ENCODE results near the gene FXYD7.

The FXYD7 gene

DNA sequence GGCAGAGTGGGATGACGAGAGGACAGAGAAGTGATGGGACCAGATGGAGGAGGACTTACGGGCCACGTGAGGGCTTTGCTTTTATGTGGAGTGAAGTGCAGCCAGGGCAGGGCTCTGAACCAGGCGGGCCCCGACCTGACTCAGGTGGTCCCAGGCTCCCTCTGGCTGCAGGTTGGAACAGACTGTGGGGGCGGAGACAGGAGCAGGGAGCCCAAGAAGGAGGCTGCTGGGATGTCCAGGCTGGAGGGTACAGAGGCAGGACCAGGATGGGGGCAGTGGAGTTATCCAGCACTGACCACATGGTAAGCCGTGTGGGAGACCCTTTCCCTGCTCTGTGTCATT lies 13.6 kb downstream of the FXYD7 start:
- H3K4me3 ChIP-seq (ENCODE audit: insufficient read length, low read depth) = no peak overlapping the region
- peaks cover 52% of the 10 kb centered on the region for H3K36me3 ChIP-seq (ENCODE audit: insufficient read depth, insufficient read length, low read length)
- peaks cover 9% of the 10 kb centered on the region; the same call in 1 of the 2 replicates for H3K9me3 ChIP-seq (ENCODE audit: insufficient read depth, low read length)
- DNase-seq (ENCODE audit: low read depth, low spot score) = no peak
- H3K9ac ChIP-seq (ENCODE audit: insufficient read length, low read depth) = no peak overlapping the region
- peaks cover 6% of the 10 kb centered on the region for H3K4me1 ChIP-seq (ENCODE audit: insufficient read depth, insufficient read length)
- TF ChIP-seq YY1 (IDR thresholded peaks at IDR 0.05; ENCODE audit: insufficient read depth, insufficient read length) (no peak), ZNF274 (IDR thresholded peaks at IDR 0.05; ENCODE audit: low read depth, low read length) (no peak), SUZ12 (IDR thresholded peaks at IDR 0.05; ENCODE audit: extremely low read depth, insufficient read depth, insufficient read length) (no peak)
- peaks cover 11% of the 10 kb centered on the region for H3K27me3 ChIP-seq (ENCODE audit: insufficient read depth, insufficient read length)

DNA sequence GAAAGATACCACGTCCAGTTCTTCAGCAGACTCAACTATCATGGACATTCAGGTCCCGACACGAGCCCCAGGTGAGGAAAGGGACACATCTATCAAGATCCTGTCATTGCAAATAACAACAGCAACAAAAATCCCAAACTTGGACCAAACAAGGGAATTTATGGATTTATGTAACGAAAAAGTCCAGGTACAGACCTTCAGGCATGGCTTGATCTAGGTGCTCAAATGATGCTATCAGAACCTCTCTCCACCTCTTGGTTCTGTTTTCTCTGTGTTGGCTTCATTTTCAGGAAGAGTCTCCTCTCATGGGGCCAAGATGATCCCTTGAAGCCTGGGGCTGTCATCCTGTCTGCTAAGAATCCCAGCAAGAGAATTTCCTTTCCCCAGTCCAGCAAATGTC lies 14.4 kb downstream of the FXYD7 start:
- TF ChIP-seq SUZ12 (IDR thresholded peaks at IDR 0.05; ENCODE audit: extremely low read depth, insufficient read depth, insufficient read length) (no peak), YY1 (IDR thresholded peaks at IDR 0.05; ENCODE audit: insufficient read depth, insufficient read length) (no peak), ZNF274 (IDR thresholded peaks at IDR 0.05; ENCODE audit: low read depth, low read length) (no peak)
- H3K36me3 ChIP-seq (ENCODE audit: insufficient read depth, insufficient read length, low read length) = peaks cover 60% of the 10 kb centered on the region
- H3K9ac ChIP-seq (ENCODE audit: insufficient read length, low read depth) = no peak overlapping the region

DNA sequence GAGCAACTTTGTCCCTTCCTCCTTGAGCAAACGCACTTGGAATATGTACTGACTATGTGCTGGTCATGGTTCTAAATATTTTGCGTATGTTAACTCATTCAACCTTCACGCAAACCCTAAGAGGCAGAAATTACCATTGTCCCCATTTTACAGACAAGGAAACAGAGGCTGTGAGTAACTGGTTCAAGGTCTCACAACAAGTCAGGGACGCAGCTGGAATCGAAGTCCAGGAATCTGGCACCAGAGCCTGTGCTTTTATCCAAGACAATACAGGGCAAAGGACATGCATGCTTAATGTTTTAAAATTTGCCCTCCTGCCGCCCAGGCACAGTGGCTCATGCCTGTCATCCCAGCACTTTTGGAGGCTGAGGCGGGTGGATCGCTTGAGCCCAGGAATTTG lies 16.6 kb downstream of the FXYD7 start:
- peaks cover 32% of the 10 kb centered on the region for H3K9me3 ChIP-seq (ENCODE audit: insufficient read depth, low read length)
- no peak overlapping the region for H3K9ac ChIP-seq (ENCODE audit: insufficient read length, low read depth)
- peaks cover 75% of the 10 kb centered on the region for H3K36me3 ChIP-seq (ENCODE audit: insufficient read depth, insufficient read length, low read length)
- no peak overlapping the region for H3K4me3 ChIP-seq (ENCODE audit: insufficient read length, low read depth)
- H3K4me1 ChIP-seq (ENCODE audit: insufficient read depth, insufficient read length) = no peaks in the 10 kb centered on the region
- no peak for TF ChIP-seq ZNF274 (IDR thresholded peaks at IDR 0.05; ENCODE audit: low read depth, low read length)
- TF ChIP-seq YY1 (IDR thresholded peaks at IDR 0.05; ENCODE audit: insufficient read depth, insufficient read length) = no peak
- no peak for TF ChIP-seq SUZ12 (IDR thresholded peaks at IDR 0.05; ENCODE audit: extremely low read depth, insufficient read depth, insufficient read length)
- no peak for DNase-seq (ENCODE audit: low read depth, low spot score)
- H3K27me3 ChIP-seq (ENCODE audit: insufficient read depth, insufficient read length) = no peaks in the 10 kb centered on the region

More for the DNA sequence above, 14.4 kb downstream of the FXYD7 start:
- DNase-seq (ENCODE audit: low read depth, low spot score) = no peak
- peaks cover 11% of the 10 kb centered on the region for H3K27me3 ChIP-seq (ENCODE audit: insufficient read depth, insufficient read length)
- peaks cover 15% of the 10 kb centered on the region; the same call in 1 of the 2 replicates for H3K9me3 ChIP-seq (ENCODE audit: insufficient read depth, low read length)
- H3K4me3 ChIP-seq (ENCODE audit: insufficient read length, low read depth) = no peak overlapping the region
- peaks cover 6% of the 10 kb centered on the region for H3K4me1 ChIP-seq (ENCODE audit: insufficient read depth, insufficient read length)

DNA sequence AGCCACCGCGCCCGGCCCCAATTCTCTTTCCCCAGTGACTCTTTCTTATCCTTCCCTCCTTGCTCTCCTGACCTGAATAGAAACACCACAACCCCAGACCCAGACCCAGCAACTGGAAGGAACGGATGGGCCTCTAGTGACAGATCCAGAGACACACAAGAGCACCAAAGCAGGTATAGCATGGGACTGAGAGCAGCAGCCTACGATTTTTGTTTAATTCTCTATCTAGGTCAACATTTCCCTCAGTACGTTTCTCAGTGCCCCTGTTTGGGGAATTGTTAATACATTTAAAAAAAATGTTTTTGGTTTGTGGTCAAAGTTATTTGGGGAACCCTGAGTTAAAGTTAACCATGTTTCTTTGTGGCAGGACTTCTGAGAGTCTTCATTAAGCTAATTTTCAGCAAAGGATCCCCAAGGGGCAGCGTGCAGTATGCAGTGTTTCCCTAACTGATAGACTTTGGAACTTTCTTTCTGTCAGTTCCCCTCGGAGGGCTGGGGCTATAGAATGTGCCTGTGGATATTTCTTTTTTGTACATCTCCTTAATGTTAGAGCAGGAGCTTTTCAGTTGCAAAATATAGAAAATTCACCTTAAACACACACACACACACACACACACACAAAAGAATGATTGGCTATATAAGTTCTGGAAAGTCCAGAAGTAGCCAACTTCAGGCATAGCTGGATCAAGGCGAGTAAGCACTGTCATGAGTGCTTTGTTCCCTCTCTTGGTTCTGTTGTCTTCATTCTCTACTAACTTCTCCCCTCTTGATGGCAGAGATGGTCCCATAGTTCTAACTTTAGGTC lies 17.8 kb downstream of the FXYD7 start:
- Histone ChIP-seq H3K27me3 (ENCODE audit: insufficient read depth, insufficient read length) (no peaks in the 10 kb centered on the region), H3K9ac (ENCODE audit: insufficient read length, low read depth) (no peak overlapping the region)
- no peak for DNase-seq (ENCODE audit: low read depth, low spot score)

DNA sequence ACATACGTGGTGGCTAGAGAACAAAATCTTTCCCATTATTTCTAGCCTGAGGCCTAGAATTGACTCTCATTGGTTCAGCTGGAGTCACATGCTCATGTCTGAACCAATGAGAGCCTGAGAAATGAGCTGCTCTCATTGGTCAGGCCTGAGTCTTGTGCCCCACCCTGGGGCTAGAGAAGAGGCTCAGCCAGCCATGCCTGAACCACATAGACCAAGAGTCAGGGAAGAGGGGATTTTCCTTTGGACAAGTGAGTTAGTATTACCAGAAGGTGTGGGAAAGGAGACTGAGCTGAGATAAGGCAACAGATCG lies 18.3 kb downstream of the FXYD7 start:
- Histone ChIP-seq H3K36me3 (ENCODE audit: insufficient read depth, insufficient read length, low read length) (peaks cover 84% of the 10 kb centered on the region), H3K4me3 (ENCODE audit: insufficient read length, low read depth) (no peak overlapping the region), H3K9me3 (ENCODE audit: insufficient read depth, low read length) (peaks cover 50% of the 10 kb centered on the region), H3K27me3 (ENCODE audit: insufficient read depth, insufficient read length) (no peaks in the 10 kb centered on the region), H3K9ac (ENCODE audit: insufficient read length, low read depth) (no peak overlapping the region), H3K4me1 (ENCODE audit: insufficient read depth, insufficient read length) (no peaks in the 10 kb centered on the region)
- DNase-seq (ENCODE audit: low read depth, low spot score) = no peak
- TF ChIP-seq SUZ12 (IDR thresholded peaks at IDR 0.05; ENCODE audit: extremely low read depth, insufficient read depth, insufficient read length) (no peak), ZNF274 (IDR thresholded peaks at IDR 0.05; ENCODE audit: low read depth, low read length) (no peak), YY1 (IDR thresholded peaks at IDR 0.05; ENCODE audit: insufficient read depth, insufficient read length) (no peak)

More for the DNA sequence above, 17.8 kb downstream of the FXYD7 start:
- TF ChIP-seq YY1 (IDR thresholded peaks at IDR 0.05; ENCODE audit: insufficient read depth, insufficient read length) (no peak), ZNF274 (IDR thresholded peaks at IDR 0.05; ENCODE audit: low read depth, low read length) (no peak), SUZ12 (IDR thresholded peaks at IDR 0.05; ENCODE audit: extremely low read depth, insufficient read depth, insufficient read length) (no peak)
- peaks cover 82% of the 10 kb centered on the region for H3K36me3 ChIP-seq (ENCODE audit: insufficient read depth, insufficient read length, low read length)
- H3K4me3 ChIP-seq (ENCODE audit: insufficient read length, low read depth) = no peak overlapping the region
- no peaks in the 10 kb centered on the region for H3K4me1 ChIP-seq (ENCODE audit: insufficient read depth, insufficient read length)
- H3K9me3 ChIP-seq (ENCODE audit: insufficient read depth, low read length) = peaks cover 44% of the 10 kb centered on the region

DNA sequence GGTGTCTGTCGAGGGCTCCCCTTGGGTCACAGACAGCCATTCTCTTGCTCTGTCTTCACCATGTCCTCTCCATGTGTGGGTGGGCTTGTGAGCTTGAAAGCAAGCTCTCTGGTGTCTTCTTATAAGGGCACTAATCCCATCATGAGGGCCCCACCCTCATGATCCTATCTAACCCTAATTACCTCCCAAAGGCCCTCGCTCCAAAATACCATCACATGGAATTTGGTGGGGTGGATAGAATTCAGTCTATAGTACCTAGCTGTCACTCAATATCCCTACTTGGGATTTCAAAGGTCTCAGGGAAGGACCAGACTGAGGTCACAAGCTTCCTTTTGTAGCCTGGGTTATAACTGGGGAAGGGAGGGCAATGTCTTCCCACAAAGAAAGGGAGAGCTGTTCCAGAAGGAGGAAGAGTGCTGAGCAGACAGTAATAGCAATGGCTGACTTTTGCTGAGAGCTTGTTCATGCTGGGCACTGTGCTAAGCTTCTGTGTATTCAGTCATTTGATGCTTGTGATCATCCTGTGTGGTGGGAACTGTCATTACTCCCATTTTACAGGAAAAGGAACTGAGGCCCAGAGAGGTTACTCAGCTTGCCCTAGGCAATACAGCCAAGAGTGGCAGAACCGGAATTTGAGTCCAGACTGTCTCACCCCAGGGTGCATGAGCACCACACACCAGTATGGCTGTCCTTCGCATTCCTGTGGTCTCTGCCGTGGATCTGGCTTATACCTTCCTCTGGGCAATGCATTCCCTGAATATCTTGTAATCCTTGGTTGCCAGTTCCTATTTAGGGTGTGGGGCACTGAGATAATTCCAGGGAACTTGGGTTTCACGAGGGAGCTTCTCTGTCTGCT lies 19.6 kb downstream of the FXYD7 start:
- DNase-seq (ENCODE audit: low read depth, low spot score) = no peak
- Histone ChIP-seq H3K4me3 (ENCODE audit: insufficient read length, low read depth) (no peak overlapping the region), H3K36me3 (ENCODE audit: insufficient read depth, insufficient read length, low read length) (peaks cover 85% of the 10 kb centered on the region)

DNA sequence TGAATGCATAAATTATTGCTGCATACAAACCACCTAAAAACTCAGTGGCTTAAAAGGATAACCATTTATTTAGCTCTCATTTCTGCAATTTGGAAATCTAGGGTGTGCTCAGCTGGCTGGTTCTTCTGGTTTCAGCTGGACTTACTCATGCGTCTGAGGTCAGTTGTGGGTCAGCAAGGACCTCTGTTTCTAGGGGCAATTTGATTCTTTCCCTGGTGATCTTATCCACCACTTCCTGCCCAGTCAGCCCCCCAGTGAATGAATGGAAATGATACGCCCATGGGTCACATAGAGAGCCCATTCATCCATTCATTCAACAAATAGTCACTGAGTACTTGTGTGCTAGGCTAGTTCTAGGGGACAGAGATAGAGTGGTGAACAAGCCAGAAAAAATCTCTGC lies 21.4 kb downstream of the FXYD7 start:
- H3K4me3 ChIP-seq (ENCODE audit: insufficient read length, low read depth) = no peak overlapping the region
- H3K4me1 ChIP-seq (ENCODE audit: insufficient read depth, insufficient read length) = no peaks in the 10 kb centered on the region
- TF ChIP-seq YY1 (IDR thresholded peaks at IDR 0.05; ENCODE audit: insufficient read depth, insufficient read length) (no peak), SUZ12 (IDR thresholded peaks at IDR 0.05; ENCODE audit: extremely low read depth, insufficient read depth, insufficient read length) (no peak), ZNF274 (IDR thresholded peaks at IDR 0.05; ENCODE audit: low read depth, low read length) (no peak)
- DNase-seq (ENCODE audit: low read depth, low spot score) = no peak
- peaks cover 55% of the 10 kb centered on the region for H3K9me3 ChIP-seq (ENCODE audit: insufficient read depth, low read length)
- peaks cover 87% of the 10 kb centered on the region for H3K36me3 ChIP-seq (ENCODE audit: insufficient read depth, insufficient read length, low read length)
- H3K9ac ChIP-seq (ENCODE audit: insufficient read length, low read depth) = no peak overlapping the region
- no peaks in the 10 kb centered on the region for H3K27me3 ChIP-seq (ENCODE audit: insufficient read depth, insufficient read length)

More for the DNA sequence above, 19.6 kb downstream of the FXYD7 start:
- Histone ChIP-seq H3K4me1 (ENCODE audit: insufficient read depth, insufficient read length) (no peaks in the 10 kb centered on the region), H3K9me3 (ENCODE audit: insufficient read depth, low read length) (peaks cover 55% of the 10 kb centered on the region), H3K27me3 (ENCODE audit: insufficient read depth, insufficient read length) (no peaks in the 10 kb centered on the region), H3K9ac (ENCODE audit: insufficient read length, low read depth) (no peak overlapping the region)
- no peak for TF ChIP-seq ZNF274 (IDR thresholded peaks at IDR 0.05; ENCODE audit: low read depth, low read length)
- no peak for TF ChIP-seq YY1 (IDR thresholded peaks at IDR 0.05; ENCODE audit: insufficient read depth, insufficient read length)
- TF ChIP-seq SUZ12 (IDR thresholded peaks at IDR 0.05; ENCODE audit: extremely low read depth, insufficient read depth, insufficient read length) = no peak
